Measurements from ENCODE around the gene PRR36. TPM values are rescaled to one million over a fixed set of nuclear protein-coding genes. Genes with fewer than 3 reads are reported as not detected.
"Not testable (repeated sequence)": the region's sequence is repeated elsewhere in the genome, so short reads cannot be mapped to it uniquely, and the experiment has no call there.

The PRR36 gene
- total RNA-seq, 1 donor from 2014 or later: 0.80 TPM

GRCh38 chr19:7895565-7895964 is 21.4 kb upstream of the PRR36 start:
- peaks cover 6% of the 10 kb centered on the region for H3K36me3 Mint-ChIP-seq (ENCODE audit: low read depth)
- no peak for TF ChIP-seq CTCF (IDR thresholded peaks at IDR 0.05)
- no peaks in the 10 kb centered on the region for H3K27me3 Mint-ChIP-seq (ENCODE audit: low read depth)
- no peaks in the 10 kb centered on the region for H3K9me3 Mint-ChIP-seq (ENCODE audit: low read depth)
- H3K27ac Mint-ChIP-seq (ENCODE audit: unreplicated experiment): no peak overlapping the region
- H3K4me3 Mint-ChIP-seq (ENCODE audit: unreplicated experiment): no peak overlapping the region
- no peak for DNase-seq (ENCODE audit: low spot score)
- peaks cover 15% of the 10 kb centered on the region for H3K4me1 Mint-ChIP-seq (ENCODE audit: low read depth)

GRCh38 chr19:7894612-7895309 is 20.6 kb upstream of the PRR36 start:
- no peaks in the 10 kb centered on the region for H3K9me3 Mint-ChIP-seq (ENCODE audit: low read depth)
- no peak for DNase-seq (ENCODE audit: low spot score)
- no peaks in the 10 kb centered on the region for H3K27me3 Mint-ChIP-seq (ENCODE audit: low read depth)
- H3K4me3 Mint-ChIP-seq (ENCODE audit: unreplicated experiment): no peak overlapping the region
- H3K4me1 Mint-ChIP-seq (ENCODE audit: low read depth): peaks cover 15% of the 10 kb centered on the region
- H3K27ac Mint-ChIP-seq (ENCODE audit: unreplicated experiment): no peak overlapping the region
- peaks cover 5% of the 10 kb centered on the region for H3K36me3 Mint-ChIP-seq (ENCODE audit: low read depth)
- no peak for TF ChIP-seq CTCF (IDR thresholded peaks at IDR 0.05)

DNA sequence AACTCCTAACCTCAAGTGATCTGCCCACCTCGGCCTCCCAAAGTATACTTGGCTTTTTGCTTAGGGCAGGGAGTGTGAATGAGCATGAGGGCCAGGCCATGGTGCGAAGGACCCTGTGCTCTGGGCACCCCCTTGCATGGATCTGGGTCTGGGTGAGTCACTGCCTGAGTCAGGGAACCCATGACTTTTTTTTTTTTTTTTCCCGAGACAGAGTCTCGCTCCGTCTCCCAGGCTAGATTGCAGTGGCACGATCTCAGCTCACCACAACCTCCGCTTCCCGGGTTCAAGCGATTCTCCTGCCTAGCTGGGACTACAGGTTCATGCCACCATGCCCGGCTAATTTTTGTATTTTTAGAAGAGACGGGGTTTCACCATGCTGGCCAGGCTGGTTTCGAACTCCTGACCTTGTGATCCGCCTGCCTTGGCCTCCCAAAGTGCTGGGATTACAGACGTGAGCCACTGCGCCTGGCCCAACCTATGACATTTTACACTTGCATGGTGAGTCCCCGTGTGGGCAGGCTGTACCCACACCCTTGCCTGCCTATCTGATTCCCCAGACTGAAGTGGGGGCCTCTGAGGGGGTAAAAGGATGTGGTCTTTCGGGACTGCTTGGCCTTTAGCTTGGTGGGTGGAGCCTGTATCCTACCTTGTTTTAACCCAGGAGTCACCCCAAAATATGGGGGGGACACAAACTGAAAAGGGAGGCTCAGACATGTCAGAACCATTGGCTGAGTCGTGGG is 19.3 kb upstream of the PRR36 start:
- not testable (repeated sequence) for DNase-seq (ENCODE audit: low spot score); H3K36me3 Mint-ChIP-seq (ENCODE audit: low read depth); H3K27me3 Mint-ChIP-seq (ENCODE audit: low read depth); H3K9me3 Mint-ChIP-seq (ENCODE audit: low read depth); H3K4me3 Mint-ChIP-seq (ENCODE audit: unreplicated experiment)
- Mint-ChIP-seq H3K4me1 (ENCODE audit: low read depth) (peaks cover 20% of the 10 kb centered on the region), H3K27ac (ENCODE audit: unreplicated experiment) (peak overlapping the region; percentile 85)

GRCh38 chr19:7888826-7889217 is 14.6 kb upstream of the PRR36 start:
- Mint-ChIP-seq H3K27ac (ENCODE audit: unreplicated experiment) (peak overlapping the region; percentile 49), H3K4me1 (ENCODE audit: low read depth) (peaks cover 17% of the 10 kb centered on the region), H3K27me3 (ENCODE audit: low read depth) (no peaks in the 10 kb centered on the region), H3K36me3 (ENCODE audit: low read depth) (no peaks in the 10 kb centered on the region), H3K4me3 (ENCODE audit: unreplicated experiment) (peak overlapping the region; percentile 69), H3K9me3 (ENCODE audit: low read depth) (no peaks in the 10 kb centered on the region)
- TF ChIP-seq CTCF (IDR thresholded peaks at IDR 0.05): no peak
- no peak for DNase-seq (ENCODE audit: low spot score)

DNA sequence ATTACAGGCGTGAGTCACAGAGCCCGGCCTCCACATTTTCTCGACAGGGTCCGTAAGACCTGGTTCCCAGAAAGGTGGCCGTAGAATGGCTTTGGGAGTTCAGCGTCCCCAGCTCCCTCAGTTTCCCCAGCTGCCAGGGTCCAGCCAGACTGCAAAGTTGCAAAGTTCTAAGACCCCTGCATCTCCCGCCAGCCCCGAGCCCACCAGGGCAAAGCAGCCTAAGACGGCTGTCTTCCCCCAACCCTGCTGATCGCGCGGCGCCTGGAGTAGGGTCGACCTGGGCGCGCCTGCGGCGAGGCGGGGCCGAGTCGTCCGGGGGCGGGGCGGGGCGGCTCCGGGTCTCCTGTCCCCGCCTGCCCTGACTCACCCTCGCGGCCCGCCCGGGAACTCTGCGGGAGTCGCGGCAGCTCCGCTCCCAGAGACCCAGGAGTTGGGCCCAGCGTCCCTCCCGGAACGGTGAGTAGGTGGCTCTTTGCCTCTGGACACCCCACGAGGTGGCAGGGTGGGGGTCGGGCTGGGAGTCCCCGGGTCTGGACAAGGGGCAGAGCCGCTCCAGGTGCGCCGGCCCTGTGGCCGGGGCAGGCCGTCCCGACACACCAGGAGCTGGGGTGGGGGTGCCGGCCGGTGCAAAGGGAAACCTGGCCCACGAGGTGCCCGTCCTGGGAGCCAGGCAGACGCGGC is 14.1 kb upstream of the PRR36 start, which contains the start of gene LRRC8E:
TSS of gene LRRC8E (plus strand) at position 366 of the 681 bp plus-strand sequence. CDS start 7,094 bp downstream, outside the sequence.
- H3K9me3 Mint-ChIP-seq (ENCODE audit: low read depth): no peaks in the 10 kb centered on the region
- peak; percentile 95 for DNase-seq (ENCODE audit: low spot score)
- H3K27me3 Mint-ChIP-seq (ENCODE audit: low read depth): no peaks in the 10 kb centered on the region
- TF ChIP-seq CTCF (IDR thresholded peaks at IDR 0.05): peak; percentile 17
- peaks cover 15% of the 10 kb centered on the region for H3K4me1 Mint-ChIP-seq (ENCODE audit: low read depth)
- H3K27ac Mint-ChIP-seq (ENCODE audit: unreplicated experiment): peak within 1 kb of the TSS; percentile 49
- peak within 1 kb of the TSS; percentile 69 for H3K4me3 Mint-ChIP-seq (ENCODE audit: unreplicated experiment)
- H3K36me3 Mint-ChIP-seq (ENCODE audit: low read depth): no peaks in the 10 kb centered on the region
